ENCODE results near the gene PADI6. TPM values are rescaled to one million over a fixed set of nuclear protein-coding genes. Genes with fewer than 3 reads are reported as not detected.
"Not testable (repeated sequence)": the region's sequence is repeated elsewhere in the genome, so short reads cannot be mapped to it uniquely, and the experiment has no call there.

PADI6 gene
- not detected for polyA plus RNA-seq (ENCODE audit: low read depth in 6 of 6)

GRCh38 chr1:17371896-17372295 lies at the start of gene PADI6:
Gene PADI6 (plus strand): TSS chr1:17372196. CDS start chr1:17372246, 50 bp downstream.
- Mint-ChIP-seq H3K27ac (peak within 1 kb of the TSS in 1 of 6 donors; percentile 56), H3K9me3 (no peaks in the 10 kb centered on the region), H3K27me3 (peaks cover 3 to 16% (median 9%) of the 10 kb centered on the region in 3 donors), H3K4me3 (no peak within 1 kb of the TSS), H3K36me3 (no peaks in the 10 kb centered on the region), H3K4me1 (no peaks in the 10 kb centered on the region)
- ATAC-seq (ENCODE audit: low read depth in 2 of 2) (no peak), DNase-seq (no peak)

GRCh38 chr1:17328855-17329254 lies 43.1 kb upstream of the PADI6 start:
- ATAC-seq (ENCODE audit: low read depth in 2 of 2) (no peak), DNase-seq (no peak)
- Mint-ChIP-seq H3K4me3 (no peak overlapping the region), H3K4me1 (no peaks in the 10 kb centered on the region), H3K27me3 (peaks cover 4 to 36% (median 35%) of the 10 kb centered on the region in 3 donors), H3K27ac (no peak overlapping the region), H3K9me3 (peaks cover 1 to 20% (median 4%) of the 10 kb centered on the region in 7 donors), H3K36me3 (peaks cover 12 to 15% of the 10 kb centered on the region in 2 donors)

- Mint-ChIP-seq H3K4me1 (no peaks in the 10 kb centered on the region), H3K27me3 (peaks cover 5 to 37% (median 36%) of the 10 kb centered on the region in 3 donors), H3K4me3 (no peak overlapping the region), H3K27ac (no peak overlapping the region), H3K36me3 (peaks cover 11 to 15% of the 10 kb centered on the region in 2 donors), H3K9me3 (peaks cover 1 to 18% (median 4%) of the 10 kb centered on the region in 7 donors)
- ATAC-seq (ENCODE audit: low read depth in 2 of 2) (no peak), DNase-seq (no peak)
Measured at GRCh38 chr1:17329610-17330009, 42.4 kb upstream of the PADI6 start.

- Mint-ChIP-seq H3K4me1 (no peaks in the 10 kb centered on the region), H3K9me3 (peaks cover 0 to 14% (median 4%) of the 10 kb centered on the region in 7 donors), H3K36me3 (peaks cover 8 to 15% of the 10 kb centered on the region in 2 donors), H3K27ac (no peak overlapping the region), H3K27me3 (peaks cover 5 to 38% (median 37%) of the 10 kb centered on the region in 3 donors), H3K4me3 (no peak overlapping the region)
- DNase-seq (no peak), ATAC-seq (ENCODE audit: low read depth in 2 of 2) (no peak)
Measured at GRCh38 chr1:17330856-17331255, 41.1 kb upstream of the PADI6 start.

GRCh38 chr1:17333081-17333480 lies 38.9 kb upstream of the PADI6 start:
- H3K36me3 Mint-ChIP-seq, result peaks cover 8 to 15% of the 10 kb centered on the region in 2 donors
- DNase-seq (no peak), ATAC-seq (ENCODE audit: low read depth in 2 of 2) (no peak)
- H3K27me3 Mint-ChIP-seq, result peaks cover 5 to 46% (median 44%) of the 10 kb centered on the region in 3 donors
- no peak overlapping the region for H3K27ac Mint-ChIP-seq
- H3K9me3 Mint-ChIP-seq, result peaks cover 0 to 14% (median 4%) of the 10 kb centered on the region in 7 donors
- no peak overlapping the region for H3K4me3 Mint-ChIP-seq
- H3K4me1 Mint-ChIP-seq, result peaks cover 0 to 4% (median 0%) of the 10 kb centered on the region in 3 donors

GRCh38 chr1:17335821-17336710 lies 35.9 kb upstream of the PADI6 start:
- no peak overlapping the region for H3K4me3 Mint-ChIP-seq
- H3K4me1 Mint-ChIP-seq, result peaks cover 0 to 4% (median 0%) of the 10 kb centered on the region in 3 donors
- H3K36me3 Mint-ChIP-seq, result peaks cover 8 to 15% of the 10 kb centered on the region in 2 donors
- peaks cover 0 to 14% (median 4%) of the 10 kb centered on the region in 7 donors for H3K9me3 Mint-ChIP-seq
- ATAC-seq (ENCODE audit: low read depth in 2 of 2), result no peak
- DNase-seq, result peak; percentile 9
- H3K27ac Mint-ChIP-seq, result peak overlapping the region in 1 of 6 donors; percentile 21
- H3K27me3 Mint-ChIP-seq, result peaks cover 10 to 39% (median 22%) of the 10 kb centered on the region in 3 donors

GRCh38 chr1:17338706-17339493 lies 33.1 kb upstream of the PADI6 start:
- no peak overlapping the region for H3K27ac Mint-ChIP-seq
- peaks cover 4 to 6% of the 10 kb centered on the region in 2 donors for H3K36me3 Mint-ChIP-seq
- ATAC-seq (ENCODE audit: low read depth in 2 of 2) (no peak), DNase-seq (no peak)
- H3K4me3 Mint-ChIP-seq, result no peak overlapping the region
- peaks cover 2 to 7% (median 4%) of the 10 kb centered on the region in 7 donors for H3K9me3 Mint-ChIP-seq
- peaks cover 0 to 4% (median 0%) of the 10 kb centered on the region in 3 donors for H3K4me1 Mint-ChIP-seq
- peaks cover 5 to 27% (median 7%) of the 10 kb centered on the region in 3 donors for H3K27me3 Mint-ChIP-seq

GRCh38 chr1:17339521-17339920 lies 32.5 kb upstream of the PADI6 start:
- Mint-ChIP-seq H3K27ac (no peak overlapping the region), H3K4me1 (peaks cover 0 to 4% (median 0%) of the 10 kb centered on the region in 3 donors), H3K9me3 (peaks cover 4 to 11% (median 7%) of the 10 kb centered on the region in 7 donors), H3K36me3 (peaks cover 7 to 10% of the 10 kb centered on the region in 2 donors), H3K27me3 (peaks cover 5 to 27% (median 7%) of the 10 kb centered on the region in 3 donors), H3K4me3 (no peak overlapping the region)
- ATAC-seq (ENCODE audit: low read depth in 2 of 2) (no peak), DNase-seq (no peak)

GRCh38 chr1:17340358-17340757 lies 31.6 kb upstream of the PADI6 start:
- Mint-ChIP-seq H3K4me3 (no peak overlapping the region), H3K4me1 (peaks cover 0 to 4% (median 0%) of the 10 kb centered on the region in 3 donors), H3K36me3 (peaks cover 7 to 10% of the 10 kb centered on the region in 2 donors), H3K27ac (no peak overlapping the region), H3K27me3 (peaks cover 5 to 27% (median 7%) of the 10 kb centered on the region in 3 donors), H3K9me3 (peaks cover 6 to 17% (median 7%) of the 10 kb centered on the region in 7 donors)
- ATAC-seq (ENCODE audit: low read depth in 2 of 2) (no peak), DNase-seq (no peak)

GRCh38 chr1:17342014-17342441 lies 30.0 kb upstream of the PADI6 start:
- peaks cover 7 to 17% of the 10 kb centered on the region in 2 donors for H3K36me3 Mint-ChIP-seq
- no peaks in the 10 kb centered on the region for H3K4me1 Mint-ChIP-seq
- ATAC-seq (ENCODE audit: low read depth in 2 of 2) (no peak), DNase-seq (no peak)
- peaks cover 0 to 24% (median 5%) of the 10 kb centered on the region in 3 donors for H3K27me3 Mint-ChIP-seq
- peaks cover 7 to 24% (median 9%) of the 10 kb centered on the region in 7 donors for H3K9me3 Mint-ChIP-seq
- H3K4me3 Mint-ChIP-seq, result no peak overlapping the region
- H3K27ac Mint-ChIP-seq, result no peak overlapping the region

GRCh38 chr1:17345506-17345905 lies 26.5 kb upstream of the PADI6 start:
- Mint-ChIP-seq H3K9me3 (peaks cover 7 to 24% (median 9%) of the 10 kb centered on the region in 7 donors), H3K4me3 (peak overlapping the region in 1 of 8 donors; percentile 42), H3K36me3 (peaks cover 7 to 18% of the 10 kb centered on the region in 2 donors), H3K27me3 (peaks cover 0 to 26% (median 0%) of the 10 kb centered on the region in 3 donors)
- not testable (repeated sequence) for DNase-seq; H3K27ac Mint-ChIP-seq; ATAC-seq (ENCODE audit: low read depth in 2 of 2); H3K4me1 Mint-ChIP-seq

- H3K4me1 Mint-ChIP-seq, result no peaks in the 10 kb centered on the region
- DNase-seq (no peak), ATAC-seq (ENCODE audit: low read depth in 2 of 2) (no peak)
- peak overlapping the region in 2 of 8 donors; percentile 10 to 42 for H3K4me3 Mint-ChIP-seq
- H3K9me3 Mint-ChIP-seq, result peaks cover 7 to 24% (median 9%) of the 10 kb centered on the region in 7 donors
- H3K27ac Mint-ChIP-seq, result no peak overlapping the region
- H3K27me3 Mint-ChIP-seq, result peaks cover 0 to 24% (median 5%) of the 10 kb centered on the region in 3 donors
- H3K36me3 Mint-ChIP-seq, result peaks cover 7 to 18% of the 10 kb centered on the region in 2 donors
Measured at GRCh38 chr1:17346046-17346789, 25.8 kb upstream of the PADI6 start.
